22Rv1 (cell line): ENCODE results near the gene TFCP2L1.

Experiments
- ZFX ChIP-seq: fragments of 450-650 bp; IDR thresholded peaks from 2 replicates; pipeline ENCODE4 v1.6.1; 2017; ENCODE audit warnings: antibody characterized with exemption, borderline replicate concordance
- TF ChIP-seq, protein P1 (sequence below): fragments of 450-650 bp; IDR thresholded peaks from 2 replicates; pipeline ENCODE4 v1.5.1; 2017; ENCODE audit warnings: mild to moderate bottlenecking

DNA sequence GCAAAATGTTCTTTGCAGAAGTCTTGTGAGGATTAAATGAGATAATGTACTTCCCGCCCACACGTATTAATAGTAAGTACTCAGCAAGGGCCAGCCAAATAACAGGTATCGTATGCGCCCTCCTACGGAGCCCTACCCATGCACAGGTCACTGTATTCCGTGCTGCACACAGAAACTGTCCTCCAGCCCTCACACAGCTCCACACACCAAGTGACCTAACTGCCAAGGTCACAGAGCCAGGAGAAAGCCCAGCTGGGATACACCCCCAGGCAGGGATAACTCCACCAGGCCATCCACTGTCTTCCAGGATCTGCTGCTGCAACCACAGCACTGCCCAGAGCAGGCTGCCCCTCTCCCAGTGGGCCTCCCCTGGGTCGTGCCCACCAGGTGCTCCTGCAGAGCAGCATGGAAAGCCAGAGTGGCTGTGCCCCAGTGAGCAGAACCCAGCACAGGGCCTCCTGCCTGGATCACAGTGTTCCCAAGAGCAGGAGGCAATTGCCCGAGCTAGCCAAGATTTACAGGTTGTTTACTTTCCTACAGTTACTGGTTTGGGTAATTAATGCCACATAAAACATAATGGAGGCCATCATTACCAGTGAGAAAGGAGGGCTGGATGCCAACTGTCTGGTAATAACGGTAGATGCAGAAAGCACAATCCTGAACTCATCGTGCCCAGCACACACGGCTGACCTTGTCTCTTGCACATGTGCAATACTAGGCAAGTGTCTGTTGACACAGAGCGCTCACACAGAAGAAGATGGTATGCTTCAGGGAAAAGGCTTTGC lies 24.4 kb downstream of the TFCP2L1 start:
- TF ChIP-seq, protein P1, sequence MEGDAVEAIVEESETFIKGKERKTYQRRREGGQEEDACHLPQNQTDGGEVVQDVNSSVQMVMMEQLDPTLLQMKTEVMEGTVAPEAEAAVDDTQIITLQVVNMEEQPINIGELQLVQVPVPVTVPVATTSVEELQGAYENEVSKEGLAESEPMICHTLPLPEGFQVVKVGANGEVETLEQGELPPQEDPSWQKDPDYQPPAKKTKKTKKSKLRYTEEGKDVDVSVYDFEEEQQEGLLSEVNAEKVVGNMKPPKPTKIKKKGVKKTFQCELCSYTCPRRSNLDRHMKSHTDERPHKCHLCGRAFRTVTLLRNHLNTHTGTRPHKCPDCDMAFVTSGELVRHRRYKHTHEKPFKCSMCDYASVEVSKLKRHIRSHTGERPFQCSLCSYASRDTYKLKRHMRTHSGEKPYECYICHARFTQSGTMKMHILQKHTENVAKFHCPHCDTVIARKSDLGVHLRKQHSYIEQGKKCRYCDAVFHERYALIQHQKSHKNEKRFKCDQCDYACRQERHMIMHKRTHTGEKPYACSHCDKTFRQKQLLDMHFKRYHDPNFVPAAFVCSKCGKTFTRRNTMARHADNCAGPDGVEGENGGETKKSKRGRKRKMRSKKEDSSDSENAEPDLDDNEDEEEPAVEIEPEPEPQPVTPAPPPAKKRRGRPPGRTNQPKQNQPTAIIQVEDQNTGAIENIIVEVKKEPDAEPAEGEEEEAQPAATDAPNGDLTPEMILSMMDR, result no peak
- no peak for TF ChIP-seq ZFX
